Measurements from ENCODE around the gene SURF4.
"Not testable (repeated sequence)": the region's sequence is repeated elsewhere in the genome, so short reads cannot be mapped to it uniquely, and the experiment has no call there.

GRCh38 chr9:133317551-133317950, 58.3 kb downstream of the SURF4 start:
- TF ChIP-seq FOXP2 (optimal IDR thresholded peaks at IDR 0.05; ENCODE audit: control extremely low read depth, extremely low read length, insufficient read depth); EZH2 (IDR thresholded peaks at IDR 0.05): not testable (repeated sequence)
